ENCODE data around the gene PIGU.
A peak's percentile ranks its signal among the peaks of the same experiment; 100 is the strongest.

PIGU gene

GRCh38 chr20:34578521-34578920 is 98.4 kb downstream of the PIGU start:
- no peak for DNase-seq (ENCODE audit: low read depth)

- DNase-seq (ENCODE audit: low read depth) = no peak
These were observed 98.9 kb downstream of the PIGU start for GRCh38 chr20:34578025-34578424.

GRCh38 chr20:34577061-34577460 is 99.8 kb downstream of the PIGU start:
- no peak for DNase-seq (ENCODE audit: low read depth)

- DNase-seq (ENCODE audit: low read depth) = no peak
These were observed 101.1 kb downstream of the PIGU start for GRCh38 chr20:34575756-34576155.

GRCh38 chr20:34575271-34575670 is 101.6 kb downstream of the PIGU start:
- no peak for DNase-seq (ENCODE audit: low read depth)

GRCh38 chr20:34574861-34575260 is 102.0 kb downstream of the PIGU start:
- DNase-seq (ENCODE audit: low read depth) = no peak

- DNase-seq (ENCODE audit: low read depth) = no peak
These were observed 102.5 kb downstream of the PIGU start for GRCh38 chr20:34574426-34574825.

GRCh38 chr20:34573541-34574300 is 103.2 kb downstream of the PIGU start:
- no peak for DNase-seq (ENCODE audit: low read depth)

GRCh38 chr20:34571753-34572152 is 105.1 kb downstream of the PIGU start:
- DNase-seq (ENCODE audit: low read depth) = no peak

GRCh38 chr20:34570859-34571306 is 106.0 kb downstream of the PIGU start:
- DNase-seq (ENCODE audit: low read depth) = no peak

- DNase-seq (ENCODE audit: low read depth) = no peak
These were observed 107.3 kb downstream of the PIGU start for GRCh38 chr20:34569598-34569997.

GRCh38 chr20:34567892-34568865 is 108.7 kb downstream of the PIGU start:
- no peak for DNase-seq (ENCODE audit: low read depth)

GRCh38 chr20:34566978-34567891 is 109.7 kb downstream of the PIGU start:
- DNase-seq (ENCODE audit: low read depth) = no peak

GRCh38 chr20:34564833-34565232 is 112.1 kb downstream of the PIGU start:
- DNase-seq (ENCODE audit: low read depth) = no peak

GRCh38 chr20:34562641-34563040 is 114.3 kb downstream of the PIGU start:
- no peak for DNase-seq (ENCODE audit: low read depth)

GRCh38 chr20:34561661-34562060 is 115.2 kb downstream of the PIGU start:
- DNase-seq (ENCODE audit: low read depth) = no peak

GRCh38 chr20:34560614-34561013 is 116.3 kb downstream of the PIGU start:
- DNase-seq (ENCODE audit: low read depth) = no peak

- DNase-seq (ENCODE audit: low read depth) = no peak
These were observed 116.8 kb downstream of the PIGU start for GRCh38 chr20:34560141-34560523.

GRCh38 chr20:34559311-34560140 is 117.4 kb downstream of the PIGU start:
- DNase-seq (ENCODE audit: low read depth) = no peak

- peak; percentile 97 for DNase-seq (ENCODE audit: low read depth)
These were observed 118.3 kb downstream of the PIGU start, which contains the start of gene MAP1LC3A for GRCh38 chr20:34558320-34559218. Gene MAP1LC3A (plus strand): TSS chr20:34558718. CDS start chr20:34558869, 151 bp downstream.
